CD4-positive, alpha-beta T cell treated with Interferon gamma for 1 hour (primary cell): ENCODE data around the gene TRAF3.
"Not testable (repeated sequence)": the region's sequence is repeated elsewhere in the genome, so short reads cannot be mapped to it uniquely, and the experiment has no call there.

Experiments used
- DNase-seq: peaks from one replicate; pipeline ENCODE4 v3.0.0-alpha.2; 2020

Gene TRAF3

GRCh38 chr14:102926840-102927239 lies 149.6 kb downstream of the TRAF3 start:
- not testable (repeated sequence) for DNase-seq

DNA sequence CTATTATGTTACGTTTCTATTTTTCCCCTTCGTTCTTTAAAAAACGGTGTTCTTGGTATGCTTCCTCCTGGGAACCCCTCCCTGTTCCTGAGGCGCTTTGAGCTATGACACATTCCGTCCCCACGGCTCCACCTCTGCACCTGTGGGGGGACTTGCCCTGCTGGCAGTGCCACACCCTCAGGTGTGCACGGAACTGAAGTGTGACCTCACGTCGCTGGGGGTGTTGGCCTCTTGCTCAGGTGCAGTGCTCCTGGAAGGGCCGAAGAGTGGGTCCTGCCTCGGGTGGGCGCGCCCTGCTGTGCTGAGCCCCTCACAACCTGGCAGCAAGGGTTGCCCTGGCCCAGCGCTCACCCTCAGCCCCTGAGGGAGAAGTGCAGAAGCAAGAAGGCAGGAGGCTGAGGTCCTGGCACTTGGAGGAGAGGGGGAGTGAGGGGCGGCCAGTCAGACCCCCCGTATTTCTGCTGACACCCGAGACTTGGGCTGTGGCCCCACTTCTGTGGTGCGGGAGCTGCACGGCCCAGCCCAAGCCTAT lies 150.2 kb downstream of the TRAF3 start:
- no peak for DNase-seq

DNA sequence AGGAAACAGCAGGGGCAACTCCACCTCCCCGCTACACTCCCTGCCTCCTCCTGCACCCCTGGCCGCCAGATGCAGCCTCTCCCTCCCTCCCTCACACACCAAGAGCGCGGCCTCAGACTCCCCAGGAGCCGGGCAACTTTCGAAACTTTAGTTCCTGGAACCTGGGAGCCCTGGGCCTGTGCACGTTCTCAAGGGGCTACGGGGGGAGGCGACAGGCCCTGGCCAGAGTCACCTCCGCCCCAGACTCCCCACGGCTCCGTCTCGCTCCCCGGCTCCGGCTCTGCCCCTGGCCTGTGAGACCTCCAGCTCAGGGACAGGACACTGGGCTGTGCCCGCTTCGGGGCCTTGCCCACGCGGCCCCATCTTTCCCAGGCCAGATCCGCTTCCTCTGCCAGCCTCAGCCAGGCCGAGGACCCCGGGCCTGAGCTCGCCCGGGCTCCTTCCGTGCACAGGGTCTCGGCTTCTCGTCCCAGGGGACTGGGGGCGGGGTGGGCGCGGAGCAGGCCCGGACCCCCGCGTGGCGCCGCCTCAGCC lies 150.7 kb downstream of the TRAF3 start:
- no peak for DNase-seq

GRCh38 chr14:102928412-102929240 lies 151.4 kb downstream of the TRAF3 start:
- DNase-seq, result peak; percentile 84

GRCh38 chr14:102929241-102930137 lies 152.2 kb downstream of the TRAF3 start:
- DNase-seq, result no peak

DNA sequence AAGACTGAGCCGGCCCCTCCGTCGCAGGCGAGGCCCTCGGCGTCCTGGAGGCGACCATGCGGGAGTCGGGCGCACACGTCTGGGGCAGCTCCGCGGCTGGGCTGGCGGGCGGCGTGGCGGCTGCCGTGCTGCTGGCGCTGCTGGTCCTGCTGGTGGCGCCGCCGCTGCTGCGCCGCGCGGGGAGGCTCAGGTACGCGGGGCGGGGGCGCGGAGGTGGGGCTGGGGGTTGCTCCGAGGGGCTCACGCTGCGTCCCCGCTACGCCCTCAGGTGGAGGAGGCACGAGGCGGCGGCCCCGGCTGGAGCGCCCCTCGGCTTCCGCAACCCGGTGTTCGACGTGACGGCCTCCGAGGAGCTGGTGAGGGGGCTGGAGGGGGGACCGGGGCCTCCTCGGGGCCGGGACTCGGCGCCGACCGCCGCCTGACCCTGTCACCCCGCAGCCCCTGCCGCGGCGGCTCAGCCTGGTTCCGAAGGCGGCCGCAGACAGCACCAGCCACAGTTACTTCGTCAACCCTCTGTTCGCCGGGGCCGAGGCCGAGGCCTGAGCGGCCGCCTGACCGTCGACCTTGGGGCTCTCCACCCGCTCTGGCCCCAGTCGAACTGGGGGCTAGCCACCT lies 153.0 kb downstream of the TRAF3 start:
- DNase-seq, result no peak

DNA sequence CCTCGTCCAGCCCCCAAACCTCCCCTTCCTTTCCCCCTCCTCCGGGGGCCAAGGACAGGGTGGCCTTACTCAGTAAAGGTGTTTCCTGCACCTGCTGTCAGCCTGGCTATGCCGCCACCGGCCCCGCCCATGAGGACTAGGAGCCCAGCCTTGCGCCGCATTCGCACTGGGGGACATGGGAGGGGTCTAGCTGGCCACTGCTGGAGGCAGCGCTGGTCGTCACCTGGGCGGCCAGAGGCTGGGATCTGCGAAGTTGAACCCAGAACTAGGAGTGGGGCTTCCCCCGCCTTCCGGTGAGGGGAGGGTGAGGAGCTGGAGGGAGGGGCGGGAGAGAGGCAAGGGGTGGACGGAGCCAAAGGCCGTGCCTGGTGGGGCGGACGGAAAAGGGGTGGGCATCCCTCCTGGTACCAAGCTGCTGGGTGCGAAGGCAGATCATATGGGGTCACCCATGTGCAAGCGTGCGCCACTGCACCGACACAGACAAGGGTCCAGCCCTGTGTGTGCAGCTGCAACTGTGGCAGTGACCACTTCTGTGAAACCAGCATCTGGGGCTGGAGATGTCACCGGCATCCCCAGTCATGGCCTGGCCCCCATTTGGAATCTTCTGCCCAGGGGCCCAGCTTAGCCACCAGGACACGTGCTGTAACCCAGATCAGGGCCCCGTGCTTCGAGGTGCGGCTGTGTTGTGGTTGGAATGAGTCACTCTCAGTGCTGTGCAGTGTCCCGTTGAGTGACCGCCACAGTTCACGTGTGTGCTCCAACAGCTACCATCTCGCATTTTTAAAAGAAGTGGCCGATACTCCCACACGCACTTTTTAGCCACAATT lies 153.7 kb downstream of the TRAF3 start:
- DNase-seq, result no peak

- no peak for DNase-seq
Measured at GRCh38 chr14:102931580-102932285, 154.5 kb downstream of the TRAF3 start.

DNA sequence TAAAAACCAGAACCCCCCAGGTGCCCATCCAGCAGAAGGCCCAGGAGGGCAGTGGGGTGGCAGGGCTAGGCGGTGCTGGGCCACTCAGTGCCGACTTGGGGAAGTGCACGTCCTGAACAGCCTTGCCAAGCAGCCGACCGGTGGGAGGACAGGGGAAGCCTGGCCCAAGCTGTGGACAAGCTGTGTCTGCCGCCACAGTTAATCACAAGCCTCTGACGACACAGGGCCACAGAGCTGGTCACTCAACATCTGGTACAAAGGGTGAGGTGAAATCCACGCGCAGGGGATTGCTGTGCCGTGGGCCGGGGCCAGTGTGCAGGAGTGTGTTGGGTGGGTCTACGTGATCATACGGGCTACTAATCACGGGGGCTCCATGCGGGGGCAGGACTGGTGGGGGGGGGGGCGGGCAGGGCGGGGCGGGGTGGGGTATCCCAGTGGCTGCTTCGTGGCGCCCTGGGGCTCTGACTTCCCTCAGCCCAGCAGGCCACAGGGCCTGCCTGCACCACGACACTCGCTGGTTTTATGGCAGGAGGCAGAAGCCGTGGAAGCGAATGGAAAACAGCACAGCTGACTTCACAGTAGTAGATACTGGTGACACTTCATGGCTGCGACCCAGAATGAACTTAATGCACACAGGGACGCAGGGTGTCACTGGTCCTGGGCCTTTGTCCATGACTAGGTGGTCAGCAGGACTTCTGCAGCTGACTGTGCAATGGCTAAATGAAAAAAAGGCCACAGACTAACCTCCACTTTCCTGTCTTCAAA lies 155.4 kb downstream of the TRAF3 start:
- DNase-seq, result no peak

DNA sequence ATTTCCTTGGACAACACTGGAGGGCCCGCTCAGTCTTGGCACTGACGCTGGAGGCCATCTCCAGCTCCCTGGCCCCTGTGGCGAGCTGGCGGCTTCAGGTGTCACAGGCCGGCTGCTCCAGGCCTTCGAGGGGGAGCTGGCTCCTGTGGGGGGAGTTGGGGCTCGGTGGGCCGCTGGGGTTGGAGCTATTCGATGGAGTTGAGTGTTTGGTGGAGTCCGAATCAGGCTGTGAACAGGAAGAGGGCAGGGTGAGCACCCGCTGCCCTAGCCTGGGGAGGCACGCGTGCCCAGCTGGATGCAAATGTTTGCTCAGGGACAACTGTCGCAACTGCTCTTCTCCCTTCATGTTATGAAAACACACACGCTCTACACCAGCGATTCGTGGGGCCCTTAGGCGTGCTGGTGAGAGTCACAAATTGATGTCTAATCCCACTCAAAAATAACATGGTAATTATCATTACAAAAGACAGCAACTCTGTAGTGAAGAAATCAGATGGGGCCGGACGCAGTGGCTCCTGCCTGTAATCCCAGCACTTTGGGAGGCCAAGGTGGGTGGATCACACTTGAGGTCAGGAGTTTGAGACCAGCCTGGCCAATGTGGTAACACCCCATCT lies 156.5 kb downstream of the TRAF3 start:
- DNase-seq, result no peak

GRCh38 chr14:102935756-102936155 lies 158.5 kb downstream of the TRAF3 start:
- no peak for DNase-seq

GRCh38 chr14:102937331-102938175 lies 160.3 kb downstream of the TRAF3 start:
- no peak for DNase-seq

- no peak for DNase-seq
Measured at GRCh38 chr14:102938191-102938590, 160.9 kb downstream of the TRAF3 start.

- DNase-seq, result no peak
Measured at GRCh38 chr14:102939329-102939728, 162.1 kb downstream of the TRAF3 start.

DNA sequence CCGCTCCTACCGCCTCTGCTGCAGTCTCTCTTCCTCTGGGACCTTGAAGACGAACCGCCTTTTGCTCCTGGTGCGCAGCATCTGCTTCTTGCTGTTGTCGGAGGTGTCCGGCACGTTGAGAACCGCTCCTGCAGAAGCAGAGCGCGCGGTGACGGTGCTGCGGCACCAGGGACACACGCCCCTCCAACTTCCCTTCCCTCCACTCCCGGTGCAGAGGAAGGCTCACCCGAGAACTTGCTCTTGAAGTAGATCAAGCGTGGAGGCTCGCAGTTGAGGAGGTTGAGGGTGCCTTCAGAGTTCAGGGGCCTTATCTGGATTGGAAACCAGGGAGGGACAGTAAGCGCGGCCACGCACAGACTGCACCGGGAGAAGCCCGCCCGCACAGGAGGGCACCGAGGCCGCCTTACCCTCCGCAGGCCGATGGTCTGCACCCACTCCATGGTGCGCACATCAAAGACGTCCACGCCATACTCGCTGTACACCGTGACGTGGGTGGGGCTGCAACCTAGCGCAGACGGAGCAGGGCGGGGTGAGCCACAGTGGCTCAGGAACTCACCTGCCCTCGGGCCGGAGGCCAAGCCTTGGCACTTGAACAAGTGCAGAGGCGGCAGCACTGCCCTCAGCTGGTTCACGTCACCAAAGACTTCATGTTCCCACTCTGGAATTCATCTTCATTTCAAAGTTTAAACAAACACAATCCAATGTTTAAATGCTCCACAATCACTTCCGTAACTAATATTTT lies 162.7 kb downstream of the TRAF3 start:
- no peak for DNase-seq

DNA sequence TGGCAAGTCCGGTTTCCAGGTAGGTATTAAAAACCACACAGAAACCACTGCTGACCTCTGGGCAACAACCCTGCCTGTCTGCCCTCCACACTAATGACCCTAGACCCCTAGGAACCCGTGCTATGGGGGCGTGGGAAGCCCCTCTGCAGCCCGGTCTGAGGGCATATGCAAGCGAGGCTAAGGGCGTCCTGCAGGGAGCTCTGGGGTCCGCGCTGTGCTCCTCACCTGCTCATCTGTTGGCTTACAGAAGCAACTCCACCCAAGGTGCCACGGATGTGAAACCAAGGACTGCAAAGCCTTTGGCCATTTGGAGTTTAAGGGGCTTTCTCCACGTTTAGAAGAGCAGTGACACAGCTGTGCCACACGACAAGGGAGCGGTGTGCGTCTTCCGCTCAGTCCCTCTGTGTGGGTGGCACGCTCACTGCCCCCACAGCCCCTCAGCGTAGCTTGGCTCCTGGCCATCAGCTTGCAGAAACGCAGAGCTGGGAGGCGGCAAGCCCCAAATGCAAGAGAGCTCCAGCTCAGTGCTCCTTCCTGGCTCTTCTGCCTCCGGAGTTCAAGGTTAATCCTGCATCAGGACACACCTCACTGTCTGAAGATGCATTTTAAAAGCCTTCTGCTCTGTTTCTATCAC lies 163.6 kb downstream of the TRAF3 start:
- no peak for DNase-seq

GRCh38 chr14:102941419-102942011 lies 164.3 kb downstream of the TRAF3 start:
- no peak for DNase-seq
